Psoas muscle (tissue), 8 donors: Measurements from ENCODE around the gene APOB. TPM values are rescaled to one million over a fixed set of nuclear protein-coding genes. Genes with fewer than 3 reads are reported as not detected.

ENCODE experiments used
- ATAC-seq, 4 donors: fragments of 200-7000 bp; cut with Tn5 transposase; one replicate each; pipeline ENCODE4 v1.9.1; 2020; ENCODE audit warnings: moderate library complexity in 3 of 4, mild to moderate bottlenecking in 2 of 4
- DNase-seq, 2 donors: peaks; one replicate each; pipeline ENCODE4 v3.0.0-alpha.2; 2020
- H3K27ac ChIP-seq: fragments of 200-600 bp; one replicate; pipeline ENCODE4 v1.8.0; 2022
- H3K27me3 ChIP-seq, 3 donors: fragments of 200-600 bp in 1 of 3; one replicate each; pipeline versions ENCODE4 v1.6.1 to v1.8.0; 2013 to 2022; ENCODE audit warnings: low read length in 2 of 3, mild to moderate bottlenecking in 2 of 3, moderate library complexity in 1 of 3; ENCODE audit not compliant: insufficient read depth in 3 of 3
- H3K36me3 ChIP-seq, 2 donors: fragments of 200-600 bp in 1 of 2; one replicate each; pipeline versions ENCODE4 v1.6.1 to v1.8.0; 2013 to 2022; ENCODE audit warnings: low read depth in 1 of 2, mild to moderate bottlenecking in 1 of 2, moderate library complexity in 1 of 2; ENCODE audit not compliant: insufficient read depth in 1 of 2
- H3K4me1 ChIP-seq: fragments of 200-600 bp; one replicate; pipeline ENCODE4 v1.8.0; 2022
- H3K4me3 ChIP-seq: fragments of 200-600 bp; one replicate; pipeline ENCODE4 v1.8.0; 2022; ENCODE audit warnings: mild to moderate bottlenecking
- H3K9me3 ChIP-seq: fragments of 200-600 bp; one replicate; pipeline ENCODE4 v1.8.0; 2022
- WGBS, 3 donors: extraction: QIAGEN DNeasy Blood & Tissue Kit; methylation state at CpG; one replicate each; pipeline versions ENCODE4 v1.1.6 to v1.1.7; 2013; 5-methylcytosine and 5-hydroxymethylcytosine counted together
- intact Hi-C, 2 donors: fragments of 100-400 bp; cut with DNase I; formaldehyde crosslinking; loops; one replicate each; pipeline versions ENCODE4 v1.11.0 to v1.14.2; 2022
- polyA plus RNA-seq, 3 donors: library from polyadenylated mRNA; stranded (reverse); fragments of 200-250 nt; gene quantifications; one replicate each; pipeline ENCODE4 v1.2.3, GENCODE V29; 2013
- total RNA-seq, 4 donors: library from RNA; stranded (reverse); fragmentation: NEBNext Ultra II Directional in 2 of 4; extraction: Animal tissue kit (Norgen Biotek cat#: 25700) in 2 of 4; gene quantifications; one replicate each; pipeline versions ENCODE4 v1.2.1 to v1.2.4, GENCODE V29; 2021 to 2023
- TF ChIP-seq, protein P1 (sequence below): fragments of 200-600 bp; IDR thresholded peaks from one replicate; pipeline ENCODE4 v1.8.0; 2022; ENCODE audit warnings: antibody characterized with exemption
- donor health status: healthy with polysubstance abuse.
- donor health status: DM: no; HTN: no; CAD: no; lungs with moderate emphysema.
- donor health status: Bipolar disorder and iron deficiency.
- donor health status: healthy.
- donor health status: DM: yes; HTN: yes; CAD: no.
- donor health status: DM: no; HTN: no; CAD: no.
- donor health status: DM: no; HTN: no; CAD: no.
- donor health status: DM: yes; HTN: yes; CAD: no.

The APOB gene
- total and polyA plus RNA-seq, 7 donors: 0.03 to 0.64 (median 0.34) TPM

DNA sequence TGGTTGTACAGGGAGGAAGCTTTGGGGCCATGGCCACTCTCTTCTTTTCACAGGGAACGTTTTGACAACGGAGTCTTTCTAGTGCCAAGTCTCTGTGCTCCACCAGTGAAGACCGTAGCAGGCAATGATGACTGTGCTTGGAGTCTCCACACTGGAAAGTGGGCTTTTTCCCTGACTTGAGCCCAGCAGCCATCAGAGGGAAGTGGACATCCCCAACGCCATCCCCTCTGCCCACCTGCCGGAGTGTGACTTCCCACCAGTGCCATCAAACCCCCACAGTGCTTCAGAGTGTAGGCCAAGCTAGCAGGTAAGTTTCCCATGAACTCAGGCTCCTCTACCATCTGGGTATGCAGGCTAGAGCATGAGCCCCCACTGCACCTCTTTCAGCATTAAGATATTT, 78.7 kb downstream of the APOB start:
- H3K27me3 ChIP-seq: peaks cover 0 to 8% (median 3%) of the 10 kb centered on the region in 3 donors
- intact Hi-C loops: loop anchor here in 1 of 2 donors (10.0 kb wide), 1 partner anchor 530 kb away; no protein-coding TSS in a partner anchor
- TF ChIP-seq, protein P1, sequence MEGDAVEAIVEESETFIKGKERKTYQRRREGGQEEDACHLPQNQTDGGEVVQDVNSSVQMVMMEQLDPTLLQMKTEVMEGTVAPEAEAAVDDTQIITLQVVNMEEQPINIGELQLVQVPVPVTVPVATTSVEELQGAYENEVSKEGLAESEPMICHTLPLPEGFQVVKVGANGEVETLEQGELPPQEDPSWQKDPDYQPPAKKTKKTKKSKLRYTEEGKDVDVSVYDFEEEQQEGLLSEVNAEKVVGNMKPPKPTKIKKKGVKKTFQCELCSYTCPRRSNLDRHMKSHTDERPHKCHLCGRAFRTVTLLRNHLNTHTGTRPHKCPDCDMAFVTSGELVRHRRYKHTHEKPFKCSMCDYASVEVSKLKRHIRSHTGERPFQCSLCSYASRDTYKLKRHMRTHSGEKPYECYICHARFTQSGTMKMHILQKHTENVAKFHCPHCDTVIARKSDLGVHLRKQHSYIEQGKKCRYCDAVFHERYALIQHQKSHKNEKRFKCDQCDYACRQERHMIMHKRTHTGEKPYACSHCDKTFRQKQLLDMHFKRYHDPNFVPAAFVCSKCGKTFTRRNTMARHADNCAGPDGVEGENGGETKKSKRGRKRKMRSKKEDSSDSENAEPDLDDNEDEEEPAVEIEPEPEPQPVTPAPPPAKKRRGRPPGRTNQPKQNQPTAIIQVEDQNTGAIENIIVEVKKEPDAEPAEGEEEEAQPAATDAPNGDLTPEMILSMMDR: no peak
- ATAC-seq (no peak), DNase-seq (no peak)
- no peak overlapping the region for H3K27ac ChIP-seq
- H3K4me3 ChIP-seq: no peak overlapping the region
- H3K36me3 ChIP-seq: no peaks in the 10 kb centered on the region
- peaks cover 10% of the 10 kb centered on the region for H3K4me1 ChIP-seq
- no peaks in the 10 kb centered on the region for H3K9me3 ChIP-seq
- 83 to 89% (median 84%) methylated on average over 5 of the region's 5 CpGs for WGBS, 3 donors

DNA sequence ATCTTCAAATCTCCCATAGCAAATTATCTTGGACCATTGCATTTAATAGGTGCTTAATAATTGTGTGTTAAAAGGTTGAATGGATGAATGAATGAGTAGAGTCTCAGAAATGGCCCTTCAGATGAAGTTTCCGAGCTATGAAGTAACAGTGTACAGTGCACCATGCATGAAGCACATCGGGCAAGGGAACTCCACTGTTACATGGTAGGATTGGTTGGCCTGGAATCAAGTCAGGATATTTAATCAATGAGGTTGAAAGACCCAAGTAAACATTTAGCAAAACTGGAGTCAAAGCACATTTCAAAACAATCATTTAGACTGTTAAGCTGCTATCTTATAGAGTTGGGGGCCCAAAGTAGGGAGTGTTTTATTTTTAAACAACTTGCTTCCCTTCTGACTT, 80.0 kb downstream of the APOB start:
- 90 to 93% (median 91%) methylated on average over 2 of the region's 2 CpGs for WGBS, 3 donors
- H3K4me1 ChIP-seq: peaks cover 10% of the 10 kb centered on the region
- peaks cover 0 to 8% (median 3%) of the 10 kb centered on the region in 3 donors for H3K27me3 ChIP-seq
- TF ChIP-seq, protein P1: no peak
- H3K9me3 ChIP-seq: no peaks in the 10 kb centered on the region
- DNase-seq (no peak), ATAC-seq (no peak)
- no peaks in the 10 kb centered on the region for H3K36me3 ChIP-seq
- intact Hi-C loops: loop anchor here (1.0 to 10.0 kb wide), 4 partner anchors 182 to 529 kb away; no protein-coding TSS in a partner anchor
- no peak overlapping the region for H3K4me3 ChIP-seq
- no peak overlapping the region for H3K27ac ChIP-seq

DNA sequence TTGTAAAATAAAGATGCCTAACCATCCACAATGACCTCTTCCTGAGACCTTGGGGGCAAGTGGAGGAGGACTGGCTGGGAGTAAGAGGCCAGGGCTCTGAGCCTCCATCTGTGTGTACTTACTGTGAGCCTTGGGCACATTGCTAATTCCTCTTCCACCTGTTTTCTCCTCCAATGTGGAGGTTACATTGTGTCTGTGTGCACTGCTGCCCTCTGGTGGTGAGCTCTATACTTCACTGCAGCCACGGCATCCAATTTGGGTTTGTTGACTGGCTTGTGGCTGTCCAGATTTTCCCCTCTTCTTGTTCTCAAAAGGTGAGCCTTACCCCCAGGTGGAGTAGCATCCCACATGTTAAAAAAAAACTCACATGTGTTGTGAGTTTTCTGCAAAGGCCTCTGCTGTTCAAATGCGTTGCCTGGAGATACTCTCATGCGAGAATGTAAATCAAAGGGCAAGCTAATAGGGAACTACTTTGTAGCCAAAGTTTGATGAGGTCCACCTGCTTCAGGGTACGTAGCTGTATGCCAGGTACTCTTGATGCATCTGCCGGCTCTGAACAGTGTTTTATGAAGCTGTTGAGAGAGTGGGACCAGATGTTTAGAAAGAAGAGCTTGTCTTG, 80.8 kb downstream of the APOB start:
- Histone ChIP-seq H3K36me3 (no peaks in the 10 kb centered on the region), H3K4me3 (no peak overlapping the region)

DNA sequence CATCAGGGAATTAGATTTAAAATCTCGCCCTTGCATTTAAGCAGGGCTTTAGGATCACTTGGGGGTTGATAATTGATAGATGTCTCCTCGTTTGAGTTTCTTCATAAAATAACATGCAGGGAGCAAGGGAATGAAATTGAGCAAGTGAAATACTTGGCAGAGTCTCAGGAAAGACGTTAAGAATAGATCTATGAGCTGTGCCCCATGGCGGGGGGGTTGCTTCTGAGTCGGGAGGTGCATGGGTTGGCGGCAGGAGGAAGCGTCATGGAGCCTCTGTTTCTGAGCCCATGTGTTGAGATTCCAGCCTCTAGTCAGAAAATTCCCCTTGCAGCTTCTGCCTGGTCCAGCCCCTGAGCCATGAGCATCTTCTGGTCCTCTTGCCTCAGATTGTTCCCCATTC, 82.0 kb downstream of the APOB start:
- intact Hi-C loops: loop anchor here (2.0 to 10.0 kb wide), 3 partner anchors 180 to 527 kb away; no protein-coding TSS in a partner anchor
- Histone ChIP-seq H3K4me1 (peaks cover 10% of the 10 kb centered on the region), H3K27ac (no peak overlapping the region), H3K4me3 (no peak overlapping the region), H3K27me3 (no peaks in the 10 kb centered on the region), H3K36me3 (no peaks in the 10 kb centered on the region), H3K9me3 (no peaks in the 10 kb centered on the region)
- DNase-seq (peak in 1 of 2 donors; percentile 67), ATAC-seq (peak; percentile 76 to 94 (median 86))
- TF ChIP-seq, protein P1: no peak
- 27 to 34% (median 31%) methylated on average over 7 of the region's 7 CpGs for WGBS, 3 donors

More for the DNA sequence above, 80.8 kb downstream of the APOB start:
- TF ChIP-seq, protein P1: peak; percentile 87
- DNase-seq: peak; percentile 66 to 76
- H3K27me3 ChIP-seq: peaks cover 0 to 2% (median 0%) of the 10 kb centered on the region in 3 donors
- ATAC-seq: peak; percentile 82 to 92 (median 90)
- peaks cover 10% of the 10 kb centered on the region for H3K4me1 ChIP-seq
- intact Hi-C loops: loop anchor here (1.0 to 10.0 kb wide), 4 partner anchors 181 to 528 kb away; no protein-coding TSS in a partner anchor
- no peak overlapping the region for H3K27ac ChIP-seq
- no peaks in the 10 kb centered on the region for H3K9me3 ChIP-seq
- 41 to 47% (median 46%) methylated on average over 5 of the region's 5 CpGs for WGBS, 3 donors
